Medulla oblongata (tissue), 1 donor: Measurements from ENCODE around the gene PRSS27.

ENCODE experiments used
- DNase-seq: peaks from one replicate; pipeline ENCODE4 v3.0.0-alpha.2; 2015; ENCODE audit errors: extremely low spot score

Gene PRSS27

GRCh38 chr16:2751577-2752034, 31.6 kb upstream of the PRSS27 start:
- DNase-seq: no peak

DNA sequence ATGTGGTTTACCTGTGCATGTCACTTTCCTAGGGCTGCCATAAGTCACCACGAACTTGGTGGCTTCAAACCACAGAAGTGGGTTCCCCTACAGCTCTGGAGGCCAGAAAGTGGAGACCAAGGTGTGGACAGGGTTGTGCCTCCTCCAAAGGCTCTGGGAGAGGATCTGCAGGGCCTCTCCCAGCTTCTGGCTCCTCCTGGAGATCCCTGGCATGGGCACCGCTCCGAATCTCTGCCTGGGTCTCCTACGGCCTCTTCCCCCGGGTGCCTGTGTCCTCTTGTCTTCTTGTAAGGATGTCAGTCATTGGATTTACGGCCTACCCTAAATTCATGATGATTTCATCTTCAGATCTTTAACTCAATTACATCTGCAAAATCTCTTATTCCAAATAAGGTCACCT, 29.9 kb upstream of the PRSS27 start:
- no peak for DNase-seq

DNA sequence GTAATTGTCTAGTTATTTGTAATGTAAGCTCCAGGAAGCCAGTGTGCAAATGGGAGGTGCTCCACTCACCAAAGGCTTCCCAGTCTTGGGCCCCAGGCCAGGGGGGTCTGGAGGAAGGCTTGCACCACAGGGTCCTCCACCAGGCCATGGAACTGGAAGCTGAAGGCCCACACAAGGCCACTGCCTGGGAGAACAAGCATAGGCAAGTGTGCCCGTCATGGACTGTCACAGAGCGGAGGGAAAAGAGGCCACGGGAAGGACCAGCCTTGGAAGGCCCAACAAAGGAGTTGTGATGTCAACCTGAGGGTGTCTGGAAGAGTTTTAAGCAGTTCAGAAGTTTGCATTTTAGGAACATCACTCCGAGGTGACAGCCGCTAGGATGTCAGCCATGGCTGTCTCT, 29.5 kb upstream of the PRSS27 start:
- no peak for DNase-seq

- DNase-seq: no peak
Measured at GRCh38 chr16:2748757-2749455, 28.9 kb upstream of the PRSS27 start.

DNA sequence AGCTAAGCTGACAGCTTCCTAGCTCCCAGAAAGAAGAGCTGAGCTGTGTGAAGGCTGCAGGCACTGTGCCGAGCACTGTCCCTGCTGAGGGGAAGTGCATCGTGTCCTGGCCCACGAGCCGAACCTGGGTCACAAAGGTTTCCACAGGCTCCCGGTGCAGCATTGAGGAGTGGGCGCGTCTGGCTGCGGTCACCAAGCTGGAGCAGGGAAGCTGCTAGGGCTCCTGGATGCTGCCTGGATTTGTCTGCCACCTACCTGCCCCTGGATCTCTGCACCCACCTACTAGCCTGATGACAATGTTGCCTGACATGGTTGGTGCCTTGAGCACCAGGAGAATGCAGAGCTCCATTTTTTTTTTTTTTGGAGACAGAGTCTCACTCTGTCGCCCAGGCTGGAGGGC, 25.9 kb upstream of the PRSS27 start:
- no peak for DNase-seq

DNA sequence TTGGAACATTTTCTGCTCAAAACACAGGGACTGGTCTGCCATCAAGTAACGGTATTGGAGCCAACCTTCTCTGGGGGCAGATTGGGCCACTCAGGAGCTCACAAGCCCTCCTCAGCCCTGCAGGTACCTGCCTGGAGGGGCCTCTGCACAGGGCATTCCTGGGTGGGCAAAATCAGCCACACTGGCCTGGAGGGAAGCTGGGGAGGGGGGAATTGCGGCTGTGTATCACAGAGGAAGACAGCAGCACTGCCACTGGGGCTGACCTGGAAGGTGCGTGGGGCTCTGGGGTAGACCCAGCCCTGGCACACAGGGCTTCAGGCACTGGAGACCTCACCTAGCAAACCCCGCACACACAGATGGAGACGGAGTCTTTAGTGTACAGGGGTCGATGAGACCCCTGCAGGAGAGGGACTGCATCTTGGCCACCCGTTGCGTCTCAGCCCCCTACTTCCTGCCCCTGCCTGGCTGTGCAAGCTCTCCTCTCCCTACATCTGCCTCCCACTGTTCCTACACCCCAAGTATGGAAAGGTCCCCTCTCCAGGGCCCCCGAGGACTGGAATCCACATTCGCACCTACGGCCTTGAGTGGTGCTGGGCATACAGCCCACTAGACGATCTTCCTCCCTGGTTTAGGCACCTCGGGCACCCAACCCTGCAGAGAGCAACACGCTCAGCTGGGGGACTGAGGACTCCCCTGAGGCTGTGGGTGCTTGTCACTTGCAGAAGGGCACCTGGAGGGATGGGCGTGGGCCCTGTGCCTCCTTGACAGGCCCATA, 25.3 kb upstream of the PRSS27 start:
- no peak for DNase-seq

DNA sequence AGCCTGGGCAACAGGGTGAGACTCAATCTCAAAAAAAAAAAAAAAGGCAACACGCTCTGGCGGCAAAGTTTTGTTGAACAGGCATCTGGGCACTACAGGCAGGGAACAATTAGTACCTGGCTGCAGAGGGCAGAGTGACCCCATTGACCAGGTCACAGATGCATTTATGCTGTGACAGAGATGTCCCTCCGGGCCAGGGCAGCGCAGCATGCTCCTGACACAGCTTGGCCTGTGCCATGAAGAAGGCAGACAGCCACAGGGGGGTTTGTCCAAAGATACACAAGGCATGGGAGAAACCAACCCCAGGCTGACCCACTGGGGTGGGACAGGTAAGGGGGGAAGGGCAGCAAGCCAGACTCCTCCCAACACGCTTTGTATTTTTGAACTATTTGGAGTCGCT, 24.7 kb upstream of the PRSS27 start:
- no peak for DNase-seq

GRCh38 chr16:2743007-2743810, 23.2 kb upstream of the PRSS27 start:
- no peak for DNase-seq

GRCh38 chr16:2742323-2743006, 22.4 kb upstream of the PRSS27 start:
- DNase-seq: no peak

GRCh38 chr16:2741168-2741567, 21.1 kb upstream of the PRSS27 start:
- DNase-seq: no peak

GRCh38 chr16:2740476-2740875, 20.5 kb upstream of the PRSS27 start:
- DNase-seq: no peak

DNA sequence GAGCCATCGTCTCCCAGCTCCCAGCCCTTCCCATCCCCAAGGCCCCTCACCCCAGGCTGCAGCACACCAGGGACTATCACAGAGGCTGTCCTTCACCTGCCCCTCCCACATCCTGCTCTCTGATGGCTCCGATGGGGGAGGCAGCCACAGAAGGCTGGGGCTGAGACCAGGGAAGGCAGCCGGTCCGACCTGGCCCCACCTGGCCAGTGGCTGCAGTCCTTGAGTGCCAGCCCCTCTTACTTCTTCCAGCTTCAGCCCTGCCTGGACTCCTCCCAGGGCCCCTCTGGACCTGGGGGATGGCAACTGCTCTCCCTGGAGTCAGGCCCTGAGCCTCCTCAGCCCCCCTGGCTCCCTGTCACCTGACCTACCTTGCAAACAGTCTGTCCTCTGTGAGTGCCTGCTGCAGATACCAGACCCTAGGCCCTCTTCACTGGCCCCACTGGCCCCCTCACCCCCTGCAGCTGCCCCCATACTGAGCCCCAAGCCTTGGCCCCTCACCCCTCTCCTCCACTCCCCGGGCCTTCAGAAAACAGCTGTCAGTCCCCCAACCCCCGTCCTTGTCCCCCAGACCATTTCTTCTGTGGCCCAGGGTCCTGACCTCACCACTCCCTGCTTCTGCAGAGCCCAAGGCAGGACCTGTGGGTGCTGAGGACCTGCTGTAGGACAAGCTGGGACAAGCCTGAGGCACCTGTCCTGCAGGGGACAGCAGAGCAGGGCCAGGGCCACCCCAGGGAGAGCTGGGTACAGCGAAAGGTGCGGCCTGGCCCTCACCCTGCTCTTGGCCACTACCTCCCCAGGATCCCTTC, 19.8 kb upstream of the PRSS27 start:
- no peak for DNase-seq

GRCh38 chr16:2738615-2739014, 18.6 kb upstream of the PRSS27 start:
- no peak for DNase-seq

DNA sequence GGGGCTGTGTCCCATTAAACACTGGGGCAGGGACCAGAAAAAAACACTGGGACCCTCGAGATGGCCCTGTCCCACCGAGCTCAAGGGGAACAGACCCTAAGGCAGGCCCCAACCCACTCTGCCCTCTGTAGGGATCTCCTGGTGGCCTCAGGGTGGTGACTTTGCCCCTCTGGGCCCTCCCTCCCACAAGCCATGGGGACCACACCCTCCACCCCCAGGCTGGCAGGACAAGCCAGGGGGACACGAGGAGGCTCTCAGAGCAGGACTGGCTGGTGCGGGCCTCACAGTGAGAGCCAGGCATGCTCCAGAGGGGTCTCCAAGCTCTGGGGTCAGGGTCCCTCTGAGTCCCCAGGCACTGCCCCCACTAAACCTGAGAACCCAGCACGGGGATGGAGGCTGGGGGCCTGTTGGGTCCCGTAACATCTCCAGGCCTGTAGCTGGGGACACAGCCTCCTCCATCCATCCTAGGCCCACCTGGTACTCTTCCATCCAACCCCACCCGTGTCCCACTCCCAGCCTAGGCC, 17.9 kb upstream of the PRSS27 start:
- DNase-seq: no peak

DNA sequence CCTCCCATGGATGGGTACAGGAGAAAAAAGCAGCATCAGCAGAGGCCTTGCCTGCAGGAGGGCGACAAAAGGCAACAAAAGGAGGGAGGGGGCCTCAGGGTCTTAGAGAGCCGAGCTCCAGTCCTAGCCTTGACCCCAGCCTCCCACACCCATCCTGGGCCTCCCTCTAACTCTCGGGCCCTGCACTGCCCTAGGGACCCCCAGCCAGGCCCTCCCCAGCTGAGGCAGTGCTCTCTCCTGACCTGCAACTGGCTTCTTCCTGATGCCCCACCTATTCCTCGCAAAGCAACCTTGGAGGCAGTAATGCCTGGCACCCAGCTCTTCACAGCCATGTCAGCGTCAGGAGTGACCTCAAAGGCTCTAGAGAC, 17.2 kb upstream of the PRSS27 start:
- no peak for DNase-seq

DNA sequence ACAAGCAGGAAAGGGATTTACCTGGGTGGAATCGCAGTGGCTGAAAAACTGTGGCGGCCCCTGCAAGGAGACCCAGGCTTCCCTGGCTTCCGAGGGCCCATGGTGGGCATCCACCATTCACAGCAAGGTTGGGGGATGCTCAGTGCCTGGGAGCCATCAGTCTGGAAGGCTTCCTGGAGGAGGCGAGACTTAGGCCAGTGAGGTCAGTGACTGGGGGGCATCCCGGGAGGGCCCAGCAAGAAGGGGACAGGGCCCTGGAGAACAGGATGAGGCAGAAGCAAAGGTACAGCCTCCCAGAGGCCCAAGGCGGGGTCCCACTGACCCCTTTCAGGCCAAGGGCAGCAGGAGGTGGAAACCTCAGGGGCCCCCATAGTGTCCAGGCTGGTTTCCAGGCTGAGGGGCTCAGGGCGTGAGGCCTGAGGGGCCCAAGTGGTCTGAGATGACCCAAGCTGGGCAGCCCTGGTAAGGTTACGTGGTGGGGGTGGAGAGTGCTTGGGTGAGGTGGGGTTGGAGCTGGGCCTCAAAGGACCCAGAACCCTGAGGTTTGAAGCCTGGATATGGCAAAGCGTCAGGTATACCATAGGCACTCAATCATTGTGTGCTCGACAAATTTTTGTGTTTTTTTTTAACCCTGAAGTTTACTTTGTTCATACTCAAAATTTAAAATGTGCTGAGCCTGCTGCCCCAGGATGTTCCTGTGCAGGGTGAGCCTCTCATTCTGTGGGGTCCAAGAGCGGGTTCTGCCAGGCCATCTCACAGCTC, 16.6 kb upstream of the PRSS27 start:
- no peak for DNase-seq

- no peak for DNase-seq
Measured at GRCh38 chr16:2734844-2735515, 15.0 kb upstream of the PRSS27 start.

DNA sequence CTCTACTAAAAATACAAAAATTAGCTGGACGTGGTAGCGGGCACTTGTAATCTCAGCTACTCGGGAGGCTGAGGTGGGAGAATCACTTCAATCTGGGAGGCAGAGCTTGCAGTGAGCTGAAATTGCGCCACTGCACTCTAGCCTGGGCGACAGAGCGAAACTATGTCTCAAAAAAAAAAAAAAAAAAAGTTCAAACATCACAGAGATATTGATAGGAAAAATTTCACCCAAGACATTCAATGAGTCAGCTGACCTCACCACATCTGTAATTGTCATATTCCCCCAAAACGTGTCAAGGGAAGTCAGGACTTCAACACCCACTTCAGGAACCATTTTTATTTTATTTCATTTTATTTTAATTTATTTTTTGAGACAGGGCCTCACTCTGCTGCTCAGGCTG, 8.0 kb upstream of the PRSS27 start:
- no peak for DNase-seq

GRCh38 chr16:2726923-2727322, 6.9 kb upstream of the PRSS27 start:
- no peak for DNase-seq
